T follicular helper cell (primary cell): Measurements from ENCODE around the gene MICAL2.

Source experiments
- DNase-seq: peaks from one replicate; pipeline ENCODE4 v3.0.0-alpha.2; 2020; ENCODE audit warnings: low read depth

Gene MICAL2

GRCh38 chr11:12209096-12209495, 98.7 kb downstream of the MICAL2 start:
- no peak for DNase-seq

- no peak for DNase-seq
Measured at GRCh38 chr11:12210200-12210599, 99.8 kb downstream of the MICAL2 start.

GRCh38 chr11:12211331-12212065, 101.1 kb downstream of the MICAL2 start:
- DNase-seq, result no peak

GRCh38 chr11:12212174-12212820, 101.9 kb downstream of the MICAL2 start:
- DNase-seq, result no peak

DNA sequence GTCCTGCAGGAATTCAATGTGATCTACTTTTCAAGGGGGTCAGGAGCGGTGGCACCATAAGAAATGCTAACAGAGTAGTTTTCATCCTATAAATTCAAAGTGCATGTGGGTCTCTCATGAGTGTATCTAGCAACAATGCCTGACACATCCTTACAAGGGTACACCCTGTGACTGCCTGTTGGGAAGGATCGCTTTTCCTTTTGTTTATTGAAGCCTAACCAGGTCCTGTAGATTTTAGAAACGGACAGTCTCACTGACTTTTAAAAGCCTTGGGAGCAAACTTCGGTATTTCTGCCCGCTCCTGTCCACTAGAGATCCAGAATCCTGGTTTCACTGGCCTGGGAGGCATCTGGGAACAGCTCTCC, 102.4 kb downstream of the MICAL2 start:
- no peak for DNase-seq

DNA sequence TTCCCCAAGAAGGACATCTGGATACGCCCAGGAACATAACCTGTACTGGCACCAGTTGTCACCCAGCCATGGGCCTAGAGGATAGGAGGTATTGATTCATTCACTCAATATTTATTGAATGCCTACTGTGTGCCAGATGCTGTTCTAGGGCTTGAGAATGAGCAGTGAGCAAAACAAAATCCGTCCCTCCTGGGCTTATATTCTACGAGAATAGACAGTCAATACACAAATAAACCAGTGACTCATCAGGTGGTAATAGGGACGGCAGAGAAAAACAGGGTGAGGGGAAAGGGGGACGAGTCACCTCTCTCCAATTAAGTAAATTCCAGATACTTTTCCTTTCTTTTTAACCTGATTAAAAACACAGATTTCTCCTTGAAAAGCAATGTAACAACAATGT, 103.5 kb downstream of the MICAL2 start:
- no peak for DNase-seq

GRCh38 chr11:12214751-12215150, 104.4 kb downstream of the MICAL2 start:
- DNase-seq, result no peak

DNA sequence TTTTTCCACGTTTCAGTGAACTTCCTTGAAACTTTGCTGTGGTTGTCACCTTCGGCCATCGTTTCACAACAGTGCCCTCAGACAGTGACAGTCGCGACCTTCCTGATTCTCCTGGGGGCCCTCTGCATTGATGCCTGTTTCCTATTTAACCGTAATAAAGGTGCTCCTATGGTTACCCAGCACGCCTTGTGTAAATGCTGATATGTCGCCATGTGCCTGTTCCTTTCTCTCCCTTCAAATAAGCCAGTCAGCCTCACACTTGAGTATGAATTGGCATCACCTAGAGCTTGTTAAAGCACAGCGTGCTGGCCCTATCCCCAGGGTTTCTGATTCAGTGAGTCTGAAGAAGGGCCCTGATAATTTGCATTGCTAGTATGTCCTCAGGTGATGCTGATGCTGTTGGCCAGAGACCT, 104.8 kb downstream of the MICAL2 start:
- DNase-seq, result no peak

GRCh38 chr11:12216041-12216451, 105.7 kb downstream of the MICAL2 start:
- no peak for DNase-seq

GRCh38 chr11:12216671-12217374, 106.4 kb downstream of the MICAL2 start:
- no peak for DNase-seq

GRCh38 chr11:12217879-12218278, 107.5 kb downstream of the MICAL2 start:
- DNase-seq, result no peak

- DNase-seq, result no peak
Measured at GRCh38 chr11:12218909-12219308, 108.5 kb downstream of the MICAL2 start.

DNA sequence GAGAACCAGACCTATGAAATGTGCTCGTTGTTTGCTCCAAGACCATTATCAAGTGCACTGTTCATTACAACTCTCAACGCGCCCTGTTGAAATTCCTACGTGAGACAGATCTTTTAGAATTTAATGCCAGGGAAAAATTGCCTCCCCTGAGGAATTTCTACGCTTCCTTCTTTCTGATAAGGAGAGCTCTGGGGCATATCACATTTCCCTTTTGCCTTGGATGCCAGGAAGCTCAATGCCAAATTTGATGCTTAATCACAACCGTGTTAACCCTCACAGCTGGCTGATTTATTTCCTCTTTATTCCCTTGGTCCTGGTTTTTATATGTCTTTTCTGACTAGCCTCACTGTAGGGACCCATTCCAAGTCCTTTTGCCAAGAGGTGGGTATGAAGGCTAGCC, 109.4 kb downstream of the MICAL2 start:
- no peak for DNase-seq

DNA sequence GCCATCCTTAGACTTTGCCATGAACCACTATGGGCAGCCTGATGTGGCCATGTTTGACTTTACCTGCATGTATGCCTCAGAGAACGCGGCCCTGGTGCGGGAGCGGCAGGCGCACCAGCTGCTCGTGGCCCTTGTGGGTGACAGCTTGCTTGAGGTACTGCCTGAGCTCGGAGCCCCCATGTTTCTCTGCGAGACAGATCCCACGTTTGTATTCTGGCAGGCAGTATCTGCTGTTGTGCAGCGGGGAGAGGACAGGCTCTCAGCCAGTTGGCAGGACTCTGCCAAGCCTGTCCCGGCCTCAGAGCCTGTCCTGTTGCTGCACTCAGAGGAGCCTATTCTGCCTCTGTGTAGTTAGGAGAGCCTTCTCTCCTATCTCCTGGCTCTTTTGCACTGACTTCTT, 109.9 kb downstream of the MICAL2 start:
- no peak for DNase-seq

GRCh38 chr11:12221051-12221535, 110.7 kb downstream of the MICAL2 start:
- no peak for DNase-seq

- no peak for DNase-seq
Measured at GRCh38 chr11:12222055-12222792, 111.8 kb downstream of the MICAL2 start.

DNA sequence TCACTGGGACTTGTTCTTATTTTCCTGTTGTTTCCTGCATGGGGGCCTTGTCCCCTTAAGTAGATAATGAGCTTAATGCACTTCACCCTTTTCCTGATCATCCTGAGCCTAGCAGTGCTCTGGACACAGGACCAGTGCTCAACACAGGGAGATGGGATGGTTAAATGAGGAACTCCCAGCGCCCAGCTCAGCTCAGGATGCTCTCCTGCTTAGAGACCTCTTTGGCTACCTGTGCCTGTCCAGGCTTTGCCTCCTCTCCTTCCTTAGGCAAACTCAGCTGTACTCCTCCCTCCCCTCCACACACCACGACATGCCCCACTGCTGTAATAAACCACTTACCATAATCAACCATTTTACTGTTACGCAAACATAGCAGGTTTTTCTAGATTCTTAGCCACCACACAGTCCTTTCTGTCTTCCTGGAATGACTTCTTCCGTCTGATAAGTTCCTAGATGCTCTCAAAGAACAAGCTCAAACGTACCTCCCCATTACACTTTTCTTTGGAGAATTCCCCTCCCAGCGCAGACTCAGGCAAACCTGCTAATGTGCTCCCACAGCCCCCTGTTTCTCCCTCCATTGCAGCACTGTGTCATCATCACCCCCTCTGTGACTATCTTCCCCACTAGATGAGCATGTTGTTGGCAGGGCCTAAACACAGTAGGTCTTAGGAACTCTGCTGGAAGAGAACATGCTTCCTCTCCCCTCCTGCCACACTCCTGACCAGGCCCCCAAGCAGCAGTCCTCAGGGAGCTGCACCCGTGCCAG, 113.6 kb downstream of the MICAL2 start:
- no peak for DNase-seq

- DNase-seq, result peak; percentile 65
Measured at GRCh38 chr11:12224537-12224893, 114.1 kb downstream of the MICAL2 start.

DNA sequence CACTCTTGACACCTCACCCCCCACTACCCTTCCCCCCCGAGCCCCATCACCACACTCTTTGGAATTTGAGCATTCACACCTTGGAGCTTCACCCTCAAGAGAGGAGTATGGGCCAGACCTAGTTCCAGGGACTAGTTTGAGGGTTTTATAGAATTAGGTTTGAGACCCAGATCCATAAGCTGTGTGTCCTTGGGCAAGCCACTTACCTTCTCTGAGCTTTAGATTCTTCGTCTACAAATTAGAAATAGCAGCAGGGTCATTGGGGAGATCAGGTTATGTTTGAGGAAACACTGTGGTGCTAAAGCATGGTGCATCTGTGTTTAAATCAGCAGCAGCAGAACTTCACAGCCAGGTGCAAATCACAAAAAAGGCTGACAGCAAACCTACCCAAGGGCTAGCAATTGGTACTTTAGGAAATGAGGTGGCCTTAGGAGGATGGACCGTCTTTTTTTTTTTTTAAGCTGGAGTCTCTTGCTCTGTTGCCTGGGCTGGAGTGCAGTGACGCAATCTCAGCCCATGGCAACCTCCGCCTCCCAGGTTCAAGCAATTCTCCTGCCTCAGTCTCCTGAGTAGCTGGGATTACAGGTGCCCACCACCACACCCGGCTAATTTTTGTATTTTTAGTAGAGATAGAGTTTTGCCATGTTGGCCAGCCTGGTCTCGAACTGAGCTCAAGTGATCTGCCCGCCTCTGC, 114.8 kb downstream of the MICAL2 start:
- no peak for DNase-seq

GRCh38 chr11:12226093-12226492, 115.7 kb downstream of the MICAL2 start:
- DNase-seq, result no peak
